Peyer's patch (tissue), 4 donors: Measurements from ENCODE around the gene CNTNAP2. TPM values are rescaled to one million over a fixed set of nuclear protein-coding genes. Genes with fewer than 3 reads are reported as not detected.
A peak's percentile ranks its signal among the peaks of the same experiment; 100 is the strongest.

ENCODE experiments used
- DNase-seq, 3 donors: peaks; one replicate each; pipeline ENCODE4 v3.0.0-alpha.2; 2017 to 2019
- H3K27ac ChIP-seq, 4 donors: fragments of 200-600 bp; sonication (generic); one replicate each; pipeline ENCODE4 v1.5.1; 2016 to 2019
- H3K27me3 ChIP-seq, 2 donors: fragments of 200-600 bp; sonication (generic); one replicate each; pipeline ENCODE4 v1.5.1; 2019
- H3K36me3 ChIP-seq, 3 donors: fragments of 200-600 bp; sonication (generic); one replicate each; pipeline ENCODE4 v1.5.1; 2016 to 2019
- H3K4me1 ChIP-seq, 4 donors: fragments of 200-600 bp; sonication (generic); one replicate each; pipeline ENCODE4 v1.5.1; 2016 to 2019
- H3K4me3 ChIP-seq, 4 donors: fragments of 200-600 bp; sonication (generic); 1 replicate in 3 of 4; 2 replicates in 1 of 4; pipeline ENCODE4 v1.5.1; 2016 to 2019; ENCODE audit warnings: mild to moderate bottlenecking in 1 of 4
- H3K9me3 ChIP-seq, 4 donors: fragments of 200-600 bp; sonication (generic); one replicate each; pipeline ENCODE4 v1.5.1; 2016 to 2019; ENCODE audit warnings: mild to moderate bottlenecking in 1 of 4
- CTCF ChIP-seq, 6 experiments: fragments of 450-650 bp in 4 of 6; fragments of 200-600 bp in 2 of 6; sonication (generic) in 1 of 6; IDR thresholded peaks; one replicate each; pipeline ENCODE4 v1.5.1; 2017 to 2019; ENCODE audit warnings: antibody characterized with exemption in 6 of 6, mild to moderate bottlenecking in 3 of 6, moderate library complexity in 1 of 6
- POLR2A ChIP-seq, 2 donors: fragments of 450-650 bp; IDR thresholded peaks; one replicate each; pipeline ENCODE4 v1.5.1; 2017; ENCODE audit warnings: antibody characterized with exemption in 2 of 2, mild to moderate bottlenecking in 2 of 2, moderate library complexity in 2 of 2
- total RNA-seq, 4 donors: library from RNA; depleted of rRNA; stranded (reverse); fragments of >200 nt; gene quantifications; one replicate each; pipeline ENCODE4 v1.1.0, GENCODE V29; 2016

Gene CNTNAP2
- total RNA-seq, 4 donors from 2014 or later: 1.5 to 4.9 (median 3.6) TPM

- no peak for DNase-seq
Observed at GRCh38 chr7:148276314-148277041, 2159.9 kb downstream of the CNTNAP2 start.

GRCh38 chr7:148277042-148277660 is 2160.6 kb downstream of the CNTNAP2 start:
- Histone ChIP-seq H3K4me1 (no peaks in the 10 kb centered on the region), H3K4me3 (no peak overlapping the region), H3K27ac (no peak overlapping the region), H3K36me3 (no peaks in the 10 kb centered on the region), H3K9me3 (no peaks in the 10 kb centered on the region), H3K27me3 (no peaks in the 10 kb centered on the region)
- DNase-seq: no peak
- TF ChIP-seq POLR2A (IDR thresholded peaks at IDR 0.05) (no peak), CTCF (IDR thresholded peaks at IDR 0.05) (no peak)

More at GRCh38 chr7:148276314-148277041, 2159.9 kb downstream of the CNTNAP2 start:
- Histone ChIP-seq H3K9me3 (no peaks in the 10 kb centered on the region), H3K4me1 (no peaks in the 10 kb centered on the region), H3K27ac (no peak overlapping the region), H3K36me3 (no peaks in the 10 kb centered on the region), H3K27me3 (no peaks in the 10 kb centered on the region), H3K4me3 (no peak overlapping the region)
- TF ChIP-seq CTCF (IDR thresholded peaks at IDR 0.05): no peak
- TF ChIP-seq POLR2A (IDR thresholded peaks at IDR 0.05): no peak

GRCh38 chr7:148286150-148286549 is 2169.5 kb downstream of the CNTNAP2 start:
- H3K9me3 ChIP-seq: no peaks in the 10 kb centered on the region
- DNase-seq: no peak
- H3K36me3 ChIP-seq: no peaks in the 10 kb centered on the region
- no peaks in the 10 kb centered on the region for H3K4me1 ChIP-seq
- TF ChIP-seq CTCF (IDR thresholded peaks at IDR 0.05) (peak in 3 of 6 experiments; percentile 60 to 67 (median 62)), POLR2A (IDR thresholded peaks at IDR 0.05) (no peak)
- H3K27me3 ChIP-seq: no peaks in the 10 kb centered on the region
- no peak overlapping the region for H3K4me3 ChIP-seq
- no peak overlapping the region for H3K27ac ChIP-seq

GRCh38 chr7:148287538-148287937 is 2170.9 kb downstream of the CNTNAP2 start:
- Histone ChIP-seq H3K36me3 (no peaks in the 10 kb centered on the region), H3K4me1 (no peaks in the 10 kb centered on the region), H3K4me3 (no peak overlapping the region), H3K9me3 (no peaks in the 10 kb centered on the region), H3K27me3 (no peaks in the 10 kb centered on the region), H3K27ac (no peak overlapping the region)
- no peak for TF ChIP-seq CTCF (IDR thresholded peaks at IDR 0.05)
- TF ChIP-seq POLR2A (IDR thresholded peaks at IDR 0.05): no peak
- DNase-seq: no peak

- no peak for DNase-seq
- TF ChIP-seq POLR2A (IDR thresholded peaks at IDR 0.05): no peak
- no peak for TF ChIP-seq CTCF (IDR thresholded peaks at IDR 0.05)
Observed at GRCh38 chr7:148288592-148289151, 2172.1 kb downstream of the CNTNAP2 start.

More at GRCh38 chr7:148288592-148289151, 2172.1 kb downstream of the CNTNAP2 start:
- H3K27me3 ChIP-seq: no peaks in the 10 kb centered on the region
- no peaks in the 10 kb centered on the region for H3K9me3 ChIP-seq
- no peak overlapping the region for H3K27ac ChIP-seq
- no peaks in the 10 kb centered on the region for H3K36me3 ChIP-seq
- no peak overlapping the region for H3K4me3 ChIP-seq
- no peaks in the 10 kb centered on the region for H3K4me1 ChIP-seq
